ENCODE results near the gene PLCB3. TPM values are rescaled to one million over a fixed set of nuclear protein-coding genes. Genes with fewer than 3 reads are reported as not detected.

PLCB3 gene
- total RNA-seq, 1 experiment from 2014 or later, result 80.2 TPM

DNA sequence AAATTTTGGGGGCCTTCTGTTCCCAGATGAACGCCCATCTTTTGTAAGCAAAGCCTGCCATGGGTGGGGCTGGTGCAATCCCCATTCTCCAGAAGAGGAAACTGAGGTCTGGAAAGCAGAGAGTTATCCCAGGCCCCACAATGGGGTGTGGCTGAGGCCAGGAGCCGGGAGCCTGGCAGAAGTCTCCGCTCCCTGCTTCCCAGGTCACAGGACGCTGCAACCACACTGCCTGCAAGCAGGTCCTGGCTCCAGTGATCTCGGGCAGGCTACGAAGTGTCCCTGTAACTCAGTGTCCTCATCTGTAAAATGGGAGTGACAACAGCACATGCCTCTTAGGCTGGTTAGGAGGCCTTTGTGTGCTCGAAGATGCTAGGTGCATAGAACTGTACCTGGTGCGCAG is 1.7 kb downstream of the PLCB3 start:
- H3K9ac ChIP-seq (ENCODE audit: extremely low read depth, insufficient read length, low read length), result no peak overlapping the region
- H2BK120ac ChIP-seq (ENCODE audit: low read depth, low read length, poor library complexity, severe bottlenecking), result no peak overlapping the region
- H3K4me2 ChIP-seq (ENCODE audit: insufficient read depth, insufficient read length, low read length), result peak overlapping the region; percentile 19
- no peak overlapping the region for H2BK12ac ChIP-seq (ENCODE audit: insufficient read length, low read depth, low read length)
- TF ChIP-seq, protein P1, sequence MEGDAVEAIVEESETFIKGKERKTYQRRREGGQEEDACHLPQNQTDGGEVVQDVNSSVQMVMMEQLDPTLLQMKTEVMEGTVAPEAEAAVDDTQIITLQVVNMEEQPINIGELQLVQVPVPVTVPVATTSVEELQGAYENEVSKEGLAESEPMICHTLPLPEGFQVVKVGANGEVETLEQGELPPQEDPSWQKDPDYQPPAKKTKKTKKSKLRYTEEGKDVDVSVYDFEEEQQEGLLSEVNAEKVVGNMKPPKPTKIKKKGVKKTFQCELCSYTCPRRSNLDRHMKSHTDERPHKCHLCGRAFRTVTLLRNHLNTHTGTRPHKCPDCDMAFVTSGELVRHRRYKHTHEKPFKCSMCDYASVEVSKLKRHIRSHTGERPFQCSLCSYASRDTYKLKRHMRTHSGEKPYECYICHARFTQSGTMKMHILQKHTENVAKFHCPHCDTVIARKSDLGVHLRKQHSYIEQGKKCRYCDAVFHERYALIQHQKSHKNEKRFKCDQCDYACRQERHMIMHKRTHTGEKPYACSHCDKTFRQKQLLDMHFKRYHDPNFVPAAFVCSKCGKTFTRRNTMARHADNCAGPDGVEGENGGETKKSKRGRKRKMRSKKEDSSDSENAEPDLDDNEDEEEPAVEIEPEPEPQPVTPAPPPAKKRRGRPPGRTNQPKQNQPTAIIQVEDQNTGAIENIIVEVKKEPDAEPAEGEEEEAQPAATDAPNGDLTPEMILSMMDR (conservative IDR thresholded peaks at IDR 0.05), result no peak
- H2AFZ ChIP-seq (ENCODE audit: low read length), result no peak overlapping the region
- H3K23ac ChIP-seq (ENCODE audit: insufficient read length, low read depth, low read length), result no peak overlapping the region
- peak overlapping the region; percentile 85 to 98 for H3K4me3 Mint-ChIP-seq
- H3K18ac ChIP-seq (ENCODE audit: insufficient read length, low read depth, low read length), result no peak overlapping the region
- no peak overlapping the region for H3K56ac ChIP-seq (ENCODE audit: insufficient read length, low read depth, low read length)
- no peak overlapping the region for H2AK5ac ChIP-seq (ENCODE audit: insufficient read length, low read length)
- no peak overlapping the region for H3K4ac ChIP-seq (ENCODE audit: low read depth, low read length)
- no peak overlapping the region for H4K5ac ChIP-seq (ENCODE audit: insufficient read length, low read depth, low read length)
- no peaks in the 10 kb centered on the region for H3K9me3 Mint-ChIP-seq
- no peak overlapping the region for H2BK5ac ChIP-seq (ENCODE audit: insufficient read length, low read length)
- no peaks in the 10 kb centered on the region for H3K27me3 Mint-ChIP-seq (ENCODE audit: low read depth)
- H3K4me1 Mint-ChIP-seq, result peaks cover 30 to 40% of the 10 kb centered on the region in 2 experiments
- H2BK15ac ChIP-seq (ENCODE audit: low read depth, low read length), result no peak overlapping the region
- no peak overlapping the region for H3K14ac ChIP-seq (ENCODE audit: insufficient read depth, low read length)
- no peak overlapping the region for H4K91ac ChIP-seq (ENCODE audit: insufficient read length, low read depth, low read length)
- H3K79me2 ChIP-seq (ENCODE audit: insufficient read depth, low read length), result no peaks in the 10 kb centered on the region; the same call in 1 of the 2 replicates
- no peak overlapping the region for H3K27ac ChIP-seq (ENCODE audit: insufficient read length, low read depth, low read length)
- peaks cover 20 to 39% (median 32%) of the 10 kb centered on the region in 3 experiments; a peak in 6 of 7 replicates for H3K36me3 Mint-ChIP-seq (ENCODE audit: insufficient read depth in 1 of 3, low read depth in 3 of 3)
- H4K20me1 ChIP-seq (ENCODE audit: control insufficient read depth, insufficient read depth, insufficient read length), result no peaks in the 10 kb centered on the region
- no peaks in the 10 kb centered on the region for H3K9me3 ChIP-seq (ENCODE audit: control insufficient read depth, low read depth, low read length)
- no CpG with 5 or more reads among the region's 8 CpGs for WGBS (ENCODE audit: extremely low coverage, insufficient read length, low lambda C conversion rate)
- no peaks in the 10 kb centered on the region for H3K27me3 ChIP-seq (ENCODE audit: insufficient read depth, low read length)
- H3K23me2 ChIP-seq (ENCODE audit: insufficient read length, low read depth, low read length, poor library complexity, severe bottlenecking), result peaks cover 16% of the 10 kb centered on the region
- H3K27ac Mint-ChIP-seq, result no peak overlapping the region
- H2BK20ac ChIP-seq (ENCODE audit: low read depth, low read length, poor library complexity, severe bottlenecking), result no peak overlapping the region
- DNase-seq, result no peak
- H3K4me1 ChIP-seq (ENCODE audit: insufficient read depth, low read length), result peaks cover 9% of the 10 kb centered on the region; the same call in 1 of the 2 replicates
- peaks cover 3% of the 10 kb centered on the region for H3K79me1 ChIP-seq (ENCODE audit: insufficient read depth, low read depth, low read length, poor library complexity, severe bottlenecking)
- no peak overlapping the region for H4K8ac ChIP-seq (replicated peaks; ENCODE audit: insufficient read length, low read depth, low read length)
- no peak overlapping the region for H3T11ph ChIP-seq (ENCODE audit: low read length)

Data from H9 (cell line).